ENCODE data around the gene BCL2L15. TPM values are rescaled to one million over a fixed set of nuclear protein-coding genes. Genes with fewer than 3 reads are reported as not detected.

The BCL2L15 gene
- total RNA-seq, 6 donors from 2014 or later: 1.0 to 6.2 (median 1.7) TPM

DNA sequence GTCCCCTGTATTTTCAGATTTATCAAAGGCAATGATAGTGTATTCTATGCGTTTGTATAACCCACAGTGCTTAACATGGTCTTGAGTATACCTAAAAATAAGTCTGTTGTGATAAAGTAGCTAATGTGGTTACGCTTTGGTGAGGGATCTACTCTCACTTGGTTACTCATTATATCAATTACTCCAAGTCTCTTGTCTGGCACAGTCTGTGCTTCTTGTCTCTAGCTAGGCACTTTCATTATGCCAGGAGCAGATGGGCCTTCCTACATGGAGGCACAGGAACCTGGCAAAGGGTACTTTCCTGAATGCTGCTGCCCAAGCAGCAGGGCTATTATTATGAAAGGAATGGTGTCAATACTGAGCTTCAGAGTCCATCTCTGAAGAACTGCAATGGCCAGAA is 11.7 kb downstream of the BCL2L15 start:
- DNase-seq: no peak
- no peak for ATAC-seq (ENCODE audit: low FRiP score in 2 of 2)
- H3K9me3 ChIP-seq: no peaks in the 10 kb centered on the region
- H3K36me3 ChIP-seq: no peaks in the 10 kb centered on the region
- 89 to 94% methylated on average over 2 of the region's 2 CpGs for WGBS, 2 donors
- H3K27ac ChIP-seq: no peak overlapping the region
- peaks cover 7 to 9% (median 8%) of the 10 kb centered on the region in 4 donors for H3K4me1 ChIP-seq
- H3K4me3 ChIP-seq: no peak overlapping the region
- TF ChIP-seq POLR2AphosphoS5 (IDR thresholded peaks at IDR 0.05): no peak
- TF ChIP-seq, protein P1, sequence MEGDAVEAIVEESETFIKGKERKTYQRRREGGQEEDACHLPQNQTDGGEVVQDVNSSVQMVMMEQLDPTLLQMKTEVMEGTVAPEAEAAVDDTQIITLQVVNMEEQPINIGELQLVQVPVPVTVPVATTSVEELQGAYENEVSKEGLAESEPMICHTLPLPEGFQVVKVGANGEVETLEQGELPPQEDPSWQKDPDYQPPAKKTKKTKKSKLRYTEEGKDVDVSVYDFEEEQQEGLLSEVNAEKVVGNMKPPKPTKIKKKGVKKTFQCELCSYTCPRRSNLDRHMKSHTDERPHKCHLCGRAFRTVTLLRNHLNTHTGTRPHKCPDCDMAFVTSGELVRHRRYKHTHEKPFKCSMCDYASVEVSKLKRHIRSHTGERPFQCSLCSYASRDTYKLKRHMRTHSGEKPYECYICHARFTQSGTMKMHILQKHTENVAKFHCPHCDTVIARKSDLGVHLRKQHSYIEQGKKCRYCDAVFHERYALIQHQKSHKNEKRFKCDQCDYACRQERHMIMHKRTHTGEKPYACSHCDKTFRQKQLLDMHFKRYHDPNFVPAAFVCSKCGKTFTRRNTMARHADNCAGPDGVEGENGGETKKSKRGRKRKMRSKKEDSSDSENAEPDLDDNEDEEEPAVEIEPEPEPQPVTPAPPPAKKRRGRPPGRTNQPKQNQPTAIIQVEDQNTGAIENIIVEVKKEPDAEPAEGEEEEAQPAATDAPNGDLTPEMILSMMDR (IDR thresholded peaks at IDR 0.05): no peak
- no peak for TF ChIP-seq EP300 (IDR thresholded peaks at IDR 0.05)
- TF ChIP-seq POLR2A (IDR thresholded peaks at IDR 0.05): no peak
- H3K27me3 ChIP-seq: no peaks in the 10 kb centered on the region

DNA sequence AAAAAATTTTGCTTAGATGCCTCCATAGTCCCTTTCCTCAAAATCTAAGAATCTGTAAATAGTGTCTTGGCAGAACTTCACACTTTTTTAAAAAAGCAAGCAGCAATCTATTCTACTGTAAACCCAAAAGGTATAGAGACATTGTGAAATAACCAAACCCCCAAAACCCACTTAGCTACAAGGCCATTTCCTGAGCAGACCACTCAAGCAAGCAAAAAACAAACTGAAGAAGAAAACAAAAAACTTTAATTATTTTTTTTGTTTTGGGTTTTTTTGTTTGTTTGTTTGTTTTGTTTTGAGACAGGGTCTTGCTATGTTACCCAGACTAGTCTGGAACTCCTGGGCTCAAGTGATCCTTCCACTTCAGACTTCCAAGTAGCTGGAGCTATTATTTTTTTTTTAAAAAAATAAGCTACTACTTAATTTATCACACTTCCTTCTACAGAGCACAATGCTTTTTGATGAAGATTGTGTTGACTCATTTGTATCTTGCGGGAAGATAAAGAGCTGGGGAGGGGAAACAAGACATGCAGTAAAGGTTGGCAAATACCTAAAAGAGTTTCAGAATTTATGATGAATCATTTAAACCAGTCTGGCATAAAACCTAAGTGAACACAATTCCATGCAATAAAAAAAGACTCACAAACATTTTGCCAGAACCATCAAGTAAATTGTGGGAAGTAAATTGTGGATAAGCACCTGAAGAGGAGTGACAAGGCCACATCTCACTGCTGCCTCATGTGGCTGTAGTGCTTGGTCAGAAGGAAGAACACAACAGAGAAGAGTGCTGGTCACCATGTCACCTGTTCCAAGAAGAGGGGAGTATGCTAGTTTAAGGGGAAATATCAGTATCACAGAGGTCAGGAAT is 13.1 kb downstream of the BCL2L15 start:
- DNase-seq (no peak), ATAC-seq (ENCODE audit: low FRiP score in 2 of 2) (no peak)
- peaks cover 7 to 9% (median 8%) of the 10 kb centered on the region in 4 donors for H3K4me1 ChIP-seq
- peak overlapping the region in 1 of 4 donors; percentile 85 for H3K27ac ChIP-seq
- no peak overlapping the region for H3K4me3 ChIP-seq
- no peaks in the 10 kb centered on the region for H3K36me3 ChIP-seq
- TF ChIP-seq POLR2AphosphoS5 (IDR thresholded peaks at IDR 0.05): no peak
- TF ChIP-seq POLR2A (IDR thresholded peaks at IDR 0.05): no peak
- TF ChIP-seq, protein P1 (IDR thresholded peaks at IDR 0.05): no peak
- TF ChIP-seq EP300 (IDR thresholded peaks at IDR 0.05): no peak
- no peaks in the 10 kb centered on the region for H3K9me3 ChIP-seq
- WGBS, 2 donors: 55 to 74% methylated on average over 1 of the region's 1 CpG
- H3K27me3 ChIP-seq: no peaks in the 10 kb centered on the region

DNA sequence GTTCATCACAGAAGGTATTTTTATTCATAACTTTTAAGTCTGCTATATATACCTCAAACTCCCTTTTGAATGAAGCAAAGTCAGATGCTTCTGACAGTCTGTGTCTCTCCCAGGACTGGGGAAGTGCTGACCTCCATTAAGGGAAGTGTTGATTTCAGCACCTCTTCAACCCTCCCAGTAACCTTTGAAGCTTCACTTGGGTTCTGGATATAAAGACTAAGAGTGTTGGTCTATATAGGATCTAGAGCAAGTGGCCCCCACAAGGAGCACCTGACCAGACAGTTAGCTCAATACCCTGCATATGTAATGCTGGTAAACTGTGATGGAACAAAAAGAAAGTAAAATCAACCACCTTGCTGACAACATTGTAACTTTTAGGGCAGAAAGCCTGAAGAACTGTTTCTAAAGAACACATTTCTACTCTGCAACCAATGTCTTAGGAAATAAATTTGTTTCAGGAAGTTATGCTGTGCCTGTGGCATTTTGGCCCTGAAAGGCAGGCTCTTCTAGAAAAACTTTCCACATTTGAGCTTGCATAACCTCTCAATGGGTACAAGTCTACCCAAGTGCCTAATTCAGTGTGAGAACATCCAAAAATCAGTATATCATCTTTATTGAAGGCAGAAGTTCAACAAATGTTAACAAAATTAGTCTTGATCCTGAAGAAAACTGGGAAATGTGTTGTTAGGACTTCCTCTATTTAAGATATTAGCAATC is 15.0 kb downstream of the BCL2L15 start:
- ATAC-seq (ENCODE audit: low FRiP score in 2 of 2): peak; percentile 42 to 60
- TF ChIP-seq POLR2AphosphoS5 (IDR thresholded peaks at IDR 0.05) (peak in 1 of 2 donors; percentile 41), POLR2A (IDR thresholded peaks at IDR 0.05) (no peak)
- H3K27ac ChIP-seq: peak overlapping the region; percentile 74 to 85 (median 76)

DNA sequence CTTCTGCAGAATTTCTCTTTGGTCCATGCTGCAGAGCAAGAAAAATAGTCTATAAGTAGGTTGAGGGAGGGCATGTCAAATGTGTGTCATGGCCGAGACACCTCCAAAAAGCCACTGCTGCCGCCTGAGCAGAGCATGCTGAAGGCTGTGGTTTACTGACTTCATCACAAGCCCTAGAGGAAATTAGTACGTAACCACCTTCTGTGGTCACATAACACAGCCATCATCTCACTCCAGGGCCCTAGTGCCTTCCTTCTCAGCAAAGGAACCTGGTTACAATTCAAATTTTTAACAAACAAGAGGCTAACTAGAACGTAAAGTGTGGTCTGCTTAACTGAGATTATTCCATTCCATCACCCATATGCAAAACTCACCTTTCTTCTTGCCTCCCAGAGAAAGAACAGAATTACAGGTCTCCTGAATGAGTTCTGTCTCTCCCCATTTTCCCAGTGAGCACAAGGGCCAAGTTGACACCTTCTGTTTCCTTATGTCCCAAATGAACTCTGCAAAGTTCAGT is 15.7 kb downstream of the BCL2L15 start, which contains the start of gene PTPN22:
TSS of gene PTPN22 (minus strand) at position 116 of the 517 bp plus-strand sequence.
- Histone ChIP-seq H3K36me3 (no peaks in the 10 kb centered on the region), H3K4me3 (peak within 1 kb of the TSS in 3 of 4 donors; percentile 17 to 39 (median 32)), H3K9me3 (no peaks in the 10 kb centered on the region), H3K27me3 (no peaks in the 10 kb centered on the region), H3K27ac (peak within 1 kb of the TSS; percentile 74 to 85 (median 76)), H3K4me1 (peaks cover 7 to 9% (median 8%) of the 10 kb centered on the region in 4 donors)
- ATAC-seq (ENCODE audit: low FRiP score in 2 of 2) (peak; percentile 91 to 92), DNase-seq (peak in 1 of 2 donors; percentile 79)
- TF ChIP-seq, protein P1 (IDR thresholded peaks at IDR 0.05): no peak
- TF ChIP-seq POLR2A (IDR thresholded peaks at IDR 0.05) (peak in 2 of 4 donors; percentile 26 to 71), EP300 (IDR thresholded peaks at IDR 0.05) (no peak), POLR2AphosphoS5 (IDR thresholded peaks at IDR 0.05) (peak; percentile 35 to 79)
- WGBS, 2 donors: 54 to 66% methylated on average over 4 of the region's 4 CpGs

More for the DNA sequence above, 15.0 kb downstream of the BCL2L15 start:
- no peaks in the 10 kb centered on the region for H3K9me3 ChIP-seq
- H3K27me3 ChIP-seq: no peaks in the 10 kb centered on the region
- no peak for DNase-seq
- no peak overlapping the region for H3K4me3 ChIP-seq
- H3K36me3 ChIP-seq: no peaks in the 10 kb centered on the region
- H3K4me1 ChIP-seq: peaks cover 7 to 9% (median 8%) of the 10 kb centered on the region in 4 donors

DNA sequence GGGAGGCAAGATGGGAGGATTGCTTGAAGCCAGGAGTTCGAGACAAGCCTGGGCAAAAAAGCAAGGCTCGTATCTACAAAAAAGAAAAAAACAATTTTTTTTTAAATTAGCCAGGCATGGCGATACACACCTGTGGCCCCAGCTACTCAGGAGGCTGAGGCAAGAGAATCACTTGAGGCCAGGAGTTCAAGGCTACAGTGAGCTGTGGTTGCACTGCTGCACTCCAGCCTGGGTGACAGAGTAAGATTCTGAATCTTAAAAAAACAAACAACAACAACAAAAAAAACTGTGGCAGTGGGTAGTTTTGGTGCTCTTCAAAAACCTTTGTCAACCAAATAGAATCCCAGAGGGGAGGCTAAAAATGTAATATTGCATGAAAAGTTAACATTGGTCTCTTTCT is 16.6 kb downstream of the BCL2L15 start:
- TF ChIP-seq EP300 (IDR thresholded peaks at IDR 0.05): no peak
- no peak for TF ChIP-seq POLR2A (IDR thresholded peaks at IDR 0.05)
- no peak for TF ChIP-seq POLR2AphosphoS5 (IDR thresholded peaks at IDR 0.05)
- TF ChIP-seq, protein P1 (IDR thresholded peaks at IDR 0.05): no peak
- 83 to 86% methylated on average over 3 of the region's 3 CpGs for WGBS, 2 donors
- H3K27me3 ChIP-seq: no peaks in the 10 kb centered on the region
- no peaks in the 10 kb centered on the region for H3K9me3 ChIP-seq
- no peak for ATAC-seq (ENCODE audit: low FRiP score in 2 of 2)
- H3K36me3 ChIP-seq: no peaks in the 10 kb centered on the region
- peak overlapping the region; percentile 28 to 85 (median 64) for H3K27ac ChIP-seq
- DNase-seq: no peak
- H3K4me3 ChIP-seq: peak overlapping the region in 3 of 4 donors; percentile 8 to 39 (median 17)
- peaks cover 7 to 9% (median 8%) of the 10 kb centered on the region in 4 donors for H3K4me1 ChIP-seq

All from upper lobe of left lung (tissue), 6 donors.